Measurements from ENCODE around the gene GCDH. TPM values are rescaled to one million over a fixed set of nuclear protein-coding genes. Genes with fewer than 3 reads are reported as not detected.

GCDH gene
- total RNA-seq, 2 experiments from 2014 or later, result 31.5 to 48.7 TPM

DNA sequence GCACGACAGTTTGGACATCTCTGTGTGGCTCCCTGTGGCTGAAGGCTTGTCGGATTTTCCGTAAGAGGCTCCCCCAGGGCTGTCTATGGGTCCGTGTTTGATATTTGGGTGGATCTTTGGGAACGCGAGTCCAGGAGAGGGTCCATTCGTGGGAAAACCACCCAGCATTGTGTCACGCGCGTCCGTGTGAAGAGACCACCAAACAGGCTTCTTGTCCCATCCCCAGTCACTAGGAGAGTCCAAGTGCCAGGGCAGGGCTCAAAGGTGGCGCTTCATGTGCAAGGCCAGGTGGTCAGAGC, 6.4 kb upstream of the GCDH start:
- no TSS peak for BruUV-seq (replicated peaks)
- Histone ChIP-seq H3K4me1 (ENCODE audit: insufficient read depth, low read length, poor library complexity, severe bottlenecking) (peaks cover 25% of the 10 kb centered on the region), H3K9me3 (ENCODE audit: low read length) (peaks cover 11% of the 10 kb centered on the region), H3K4me2 (ENCODE audit: low read length) (peak overlapping the region; percentile 67; the same call in 1 of the 2 replicates), H4K20me1 (ENCODE audit: insufficient read depth, low read length) (no peaks in the 10 kb centered on the region), H3K79me2 (ENCODE audit: insufficient read depth, low read depth, low read length) (no peaks in the 10 kb centered on the region), H3K9me2 (ENCODE audit: insufficient read depth, low read length) (no peaks in the 10 kb centered on the region), H3K27ac (ENCODE audit: low read depth, low read length, poor library complexity, severe bottlenecking) (no peak overlapping the region), H3K4me3 (ENCODE audit: low read depth, low read length, poor library complexity, severe bottlenecking) (peak overlapping the region; percentile 58), H2AFZ (ENCODE audit: low read length) (no peak overlapping the region), H3K36me3 (ENCODE audit: insufficient read depth, low read length) (no peaks in the 10 kb centered on the region)
- TF ChIP-seq CTCF (conservative IDR thresholded peaks at IDR 0.05; ENCODE audit: low read length) (no peak), EZH2phosphoT487 (IDR thresholded peaks at IDR 0.05; ENCODE audit: borderline replicate concordance, low read depth, low read length) (no peak)
- intact Hi-C loops (cut with micrococcal nuclease; ENCODE audit: unreplicated experiment), result no loop called here
- no peak for DNase-seq (ENCODE audit: low spot score)
- CTCF ChIA-PET (ENCODE audit: unreplicated experiment), result no interaction called here
- POLR2A ChIA-PET, result no interaction called here

DNA sequence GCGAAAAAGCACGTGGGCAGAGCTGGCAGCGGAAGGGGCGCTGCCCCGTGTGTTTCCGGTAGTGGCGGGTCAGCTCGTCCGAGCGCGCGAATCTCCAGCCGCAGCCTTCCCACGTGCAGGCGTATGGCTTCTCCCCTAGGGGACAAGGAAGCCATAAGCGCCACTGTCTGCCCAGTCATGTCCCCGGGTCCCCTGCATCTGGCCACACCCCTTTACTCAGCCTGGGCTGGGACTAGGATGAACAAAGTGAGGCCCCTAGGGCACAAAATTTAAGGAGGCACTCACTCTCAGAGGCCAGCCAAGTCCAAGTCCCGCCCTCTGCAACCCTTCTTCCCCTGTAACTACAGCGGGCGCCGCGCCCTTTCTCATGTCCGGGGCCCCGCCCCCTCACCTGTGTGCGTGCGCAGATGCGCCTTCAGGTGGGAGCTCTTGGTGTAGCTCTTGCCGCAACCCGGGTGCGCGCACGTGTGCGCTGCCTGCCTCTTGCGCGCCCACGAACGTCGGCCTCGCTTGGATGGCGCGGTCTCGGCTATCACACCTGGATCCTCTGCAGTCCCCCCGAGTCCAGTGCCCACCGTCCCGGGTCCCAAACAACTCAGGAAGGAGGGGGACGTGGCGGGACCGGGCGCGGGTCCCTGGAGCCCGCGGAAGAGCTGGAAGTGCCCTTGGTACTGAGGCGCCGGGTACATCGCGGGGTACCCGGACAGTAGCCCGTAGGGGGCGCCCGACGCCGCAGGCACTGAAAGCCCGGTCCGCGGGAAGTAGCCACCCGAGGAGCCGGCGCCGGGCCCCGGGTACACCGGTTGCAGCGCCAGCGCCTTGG, 5.8 kb upstream of the GCDH start:
- peak overlapping the region; percentile 58 for H3K4me3 ChIP-seq (ENCODE audit: low read depth, low read length, poor library complexity, severe bottlenecking)
- intact Hi-C loops (cut with micrococcal nuclease; ENCODE audit: unreplicated experiment), result loop anchor here (1.0 kb wide), 1 partner anchor 80 kb away; no protein-coding TSS in a partner anchor
- TF ChIP-seq EZH2phosphoT487 (IDR thresholded peaks at IDR 0.05; ENCODE audit: borderline replicate concordance, low read depth, low read length), result no peak
- peak; percentile 81 for TF ChIP-seq CTCF (conservative IDR thresholded peaks at IDR 0.05; ENCODE audit: low read length)

More for the DNA sequence above, 5.8 kb upstream of the GCDH start:
- Histone ChIP-seq H3K4me2 (ENCODE audit: low read length) (peak overlapping the region; percentile 67), H3K79me2 (ENCODE audit: insufficient read depth, low read depth, low read length) (no peaks in the 10 kb centered on the region), H2AFZ (ENCODE audit: low read length) (peak overlapping the region; percentile 47), H3K27ac (ENCODE audit: low read depth, low read length, poor library complexity, severe bottlenecking) (no peak overlapping the region), H3K9me2 (ENCODE audit: insufficient read depth, low read length) (no peaks in the 10 kb centered on the region), H3K9me3 (ENCODE audit: low read length) (peaks cover 11% of the 10 kb centered on the region), H3K36me3 (ENCODE audit: insufficient read depth, low read length) (no peaks in the 10 kb centered on the region), H3K4me1 (ENCODE audit: insufficient read depth, low read length, poor library complexity, severe bottlenecking) (peaks cover 25% of the 10 kb centered on the region), H4K20me1 (ENCODE audit: insufficient read depth, low read length) (no peaks in the 10 kb centered on the region)
- no TSS peak for BruUV-seq (replicated peaks)
- ChIA-PET POLR2A (no interaction called here), CTCF (ENCODE audit: unreplicated experiment) (no interaction called here)
- DNase-seq (ENCODE audit: low spot score), result peak; percentile 85

Data from OCI-LY7 (cell line).